ENCODE data around the gene AGMO. TPM values are rescaled to one million over a fixed set of nuclear protein-coding genes. Genes with fewer than 3 reads are reported as not detected.

The AGMO gene
- polyA plus RNA-seq, 2 of the 4 experiments (the other 2 are of a cell fraction): 2.6 to 7.9 TPM

DNA sequence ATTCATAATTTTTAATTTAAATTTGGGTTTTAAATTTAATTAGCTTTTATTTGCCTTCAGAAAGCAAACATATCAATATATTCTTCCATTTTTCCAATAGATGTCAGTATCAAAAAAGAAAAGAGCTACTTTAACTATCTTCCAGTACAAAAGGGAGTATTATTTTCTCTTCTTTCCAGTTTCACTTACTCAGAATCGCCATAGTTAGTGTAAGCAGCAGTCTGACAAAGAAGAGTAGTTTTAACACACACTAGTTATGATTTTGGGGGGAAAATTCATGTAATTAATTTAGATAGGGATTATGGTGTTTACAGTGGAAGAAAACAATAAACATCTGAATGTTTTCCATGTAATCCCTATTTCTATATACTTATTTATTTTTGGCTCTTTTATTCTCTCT lies 386.7 kb downstream of the AGMO start:
- ChIA-PET POLR2A (no interaction called here), CTCF (no interaction called here)
- no peak overlapping the region for H3K27ac ChIP-seq
- no peak for DNase-seq (ENCODE audit: low read depth in 1 of 2, low spot score in 1 of 2)
- 2% methylated on average over 1 of the region's 1 CpG for WGBS (ENCODE audit: missing lambda C conversion rate)
- H3K4me3 ChIP-seq: no peak overlapping the region
- no peaks in the 10 kb centered on the region for H3K9me3 ChIP-seq
- TF ChIP-seq HOXB5 (CRISPR knock-in tag; IDR thresholded peaks at IDR 0.05) (no peak), PHF8 (IDR thresholded peaks at IDR 0.05; ENCODE audit: borderline replicate concordance, low read depth) (no peak), BHLHE40 (IDR thresholded peaks at IDR 0.05; ENCODE audit: low read depth, low read length) (no peak), TP53 (CRISPR knock-in tag; IDR thresholded peaks at IDR 0.05) (no peak), RCOR1 (IDR thresholded peaks at IDR 0.05; ENCODE audit: low read depth, low read length) (no peak), MAFK (IDR thresholded peaks at IDR 0.05; ENCODE audit: partially characterized antibody) (no peak), KDM1A (IDR thresholded peaks at IDR 0.05; ENCODE audit: low read depth) (no peak), JUN (IDR thresholded peaks at IDR 0.05) (no peak), CBX8 (IDR thresholded peaks at IDR 0.05) (no peak), FOSL2 (IDR thresholded peaks at IDR 0.05) (no peak), FOSL2 (CRISPR knock-in tag; IDR thresholded peaks at IDR 0.05) (no peak)
- TF ChIP-seq, protein P1, sequence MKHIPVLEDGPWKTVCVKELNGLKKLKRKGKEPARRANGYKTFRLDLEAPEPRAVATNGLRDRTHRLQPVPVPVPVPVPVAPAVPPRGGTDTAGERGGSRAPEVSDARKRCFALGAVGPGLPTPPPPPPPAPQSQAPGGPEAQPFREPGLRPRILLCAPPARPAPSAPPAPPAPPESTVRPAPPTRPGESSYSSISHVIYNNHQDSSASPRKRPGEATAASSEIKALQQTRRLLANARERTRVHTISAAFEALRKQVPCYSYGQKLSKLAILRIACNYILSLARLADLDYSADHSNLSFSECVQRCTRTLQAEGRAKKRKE (CRISPR knock-in tag; IDR thresholded peaks at IDR 0.05; ENCODE audit: low read depth): no peak
- TF ChIP-seq, protein P2, sequence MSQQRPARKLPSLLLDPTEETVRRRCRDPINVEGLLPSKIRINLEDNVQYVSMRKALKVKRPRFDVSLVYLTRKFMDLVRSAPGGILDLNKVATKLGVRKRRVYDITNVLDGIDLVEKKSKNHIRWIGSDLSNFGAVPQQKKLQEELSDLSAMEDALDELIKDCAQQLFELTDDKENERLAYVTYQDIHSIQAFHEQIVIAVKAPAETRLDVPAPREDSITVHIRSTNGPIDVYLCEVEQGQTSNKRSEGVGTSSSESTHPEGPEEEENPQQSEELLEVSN (IDR thresholded peaks at IDR 0.05; ENCODE audit: borderline replicate concordance, low read depth): no peak
- TF ChIP-seq, protein P3, sequence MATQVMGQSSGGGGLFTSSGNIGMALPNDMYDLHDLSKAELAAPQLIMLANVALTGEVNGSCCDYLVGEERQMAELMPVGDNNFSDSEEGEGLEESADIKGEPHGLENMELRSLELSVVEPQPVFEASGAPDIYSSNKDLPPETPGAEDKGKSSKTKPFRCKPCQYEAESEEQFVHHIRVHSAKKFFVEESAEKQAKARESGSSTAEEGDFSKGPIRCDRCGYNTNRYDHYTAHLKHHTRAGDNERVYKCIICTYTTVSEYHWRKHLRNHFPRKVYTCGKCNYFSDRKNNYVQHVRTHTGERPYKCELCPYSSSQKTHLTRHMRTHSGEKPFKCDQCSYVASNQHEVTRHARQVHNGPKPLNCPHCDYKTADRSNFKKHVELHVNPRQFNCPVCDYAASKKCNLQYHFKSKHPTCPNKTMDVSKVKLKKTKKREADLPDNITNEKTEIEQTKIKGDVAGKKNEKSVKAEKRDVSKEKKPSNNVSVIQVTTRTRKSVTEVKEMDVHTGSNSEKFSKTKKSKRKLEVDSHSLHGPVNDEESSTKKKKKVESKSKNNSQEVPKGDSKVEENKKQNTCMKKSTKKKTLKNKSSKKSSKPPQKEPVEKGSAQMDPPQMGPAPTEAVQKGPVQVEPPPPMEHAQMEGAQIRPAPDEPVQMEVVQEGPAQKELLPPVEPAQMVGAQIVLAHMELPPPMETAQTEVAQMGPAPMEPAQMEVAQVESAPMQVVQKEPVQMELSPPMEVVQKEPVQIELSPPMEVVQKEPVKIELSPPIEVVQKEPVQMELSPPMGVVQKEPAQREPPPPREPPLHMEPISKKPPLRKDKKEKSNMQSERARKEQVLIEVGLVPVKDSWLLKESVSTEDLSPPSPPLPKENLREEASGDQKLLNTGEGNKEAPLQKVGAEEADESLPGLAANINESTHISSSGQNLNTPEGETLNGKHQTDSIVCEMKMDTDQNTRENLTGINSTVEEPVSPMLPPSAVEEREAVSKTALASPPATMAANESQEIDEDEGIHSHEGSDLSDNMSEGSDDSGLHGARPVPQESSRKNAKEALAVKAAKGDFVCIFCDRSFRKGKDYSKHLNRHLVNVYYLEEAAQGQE (IDR thresholded peaks at IDR 0.05): no peak
- TF ChIP-seq, protein P4, sequence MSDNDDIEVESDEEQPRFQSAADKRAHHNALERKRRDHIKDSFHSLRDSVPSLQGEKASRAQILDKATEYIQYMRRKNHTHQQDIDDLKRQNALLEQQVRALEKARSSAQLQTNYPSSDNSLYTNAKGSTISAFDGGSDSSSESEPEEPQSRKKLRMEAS (IDR thresholded peaks at IDR 0.05): no peak
- H3K4me1 ChIP-seq: no peaks in the 10 kb centered on the region
- no peak overlapping the region for H3K4me2 ChIP-seq
- no peak for ATAC-seq
- FAIRE-seq: no peak

DNA sequence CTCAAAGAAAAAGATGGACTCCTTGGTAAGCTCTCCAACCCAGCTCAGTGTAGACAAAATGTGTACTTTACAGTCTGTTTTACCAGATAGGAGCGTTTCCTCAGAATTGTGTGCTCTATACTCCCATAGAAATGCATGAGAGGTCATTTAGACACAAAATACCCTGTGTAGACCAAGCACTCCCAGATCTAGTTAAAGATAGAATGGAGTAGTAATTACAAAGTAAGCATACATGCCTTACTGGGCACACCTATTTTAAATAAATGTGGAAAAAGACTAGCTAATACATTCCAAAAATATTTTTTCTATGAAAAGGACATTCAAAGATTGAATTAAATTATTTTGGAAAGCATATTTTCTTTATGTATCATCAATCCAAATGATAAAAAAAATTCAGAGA lies 387.3 kb downstream of the AGMO start:
- H3K9me3 ChIP-seq: no peaks in the 10 kb centered on the region
- H3K4me1 ChIP-seq: no peaks in the 10 kb centered on the region
- FAIRE-seq (no peak), ATAC-seq (no peak), DNase-seq (ENCODE audit: low read depth in 1 of 2, low spot score in 1 of 2) (no peak)
- no peak for TF ChIP-seq ZNF302 (CRISPR knock-in tag; IDR thresholded peaks at IDR 0.05)
- TF ChIP-seq MYC (IDR thresholded peaks at IDR 0.05; ENCODE audit: borderline replicate concordance, low read length): no peak
- no peak for TF ChIP-seq CBX2 (IDR thresholded peaks at IDR 0.05; ENCODE audit: borderline replicate concordance, low read depth)
- no peak for TF ChIP-seq FOXS1 (CRISPR knock-in tag; IDR thresholded peaks at IDR 0.05)
- no peak for TF ChIP-seq TFCP2L1 (CRISPR knock-in tag; IDR thresholded peaks at IDR 0.05)
- TF ChIP-seq, protein P5, sequence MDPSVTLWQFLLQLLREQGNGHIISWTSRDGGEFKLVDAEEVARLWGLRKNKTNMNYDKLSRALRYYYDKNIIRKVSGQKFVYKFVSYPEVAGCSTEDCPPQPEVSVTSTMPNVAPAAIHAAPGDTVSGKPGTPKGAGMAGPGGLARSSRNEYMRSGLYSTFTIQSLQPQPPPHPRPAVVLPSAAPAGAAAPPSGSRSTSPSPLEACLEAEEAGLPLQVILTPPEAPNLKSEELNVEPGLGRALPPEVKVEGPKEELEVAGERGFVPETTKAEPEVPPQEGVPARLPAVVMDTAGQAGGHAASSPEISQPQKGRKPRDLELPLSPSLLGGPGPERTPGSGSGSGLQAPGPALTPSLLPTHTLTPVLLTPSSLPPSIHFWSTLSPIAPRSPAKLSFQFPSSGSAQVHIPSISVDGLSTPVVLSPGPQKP (IDR thresholded peaks at IDR 0.05; ENCODE audit: low read depth, low read length): no peak
- no peak for TF ChIP-seq FOSL2 (IDR thresholded peaks at IDR 0.05)
- no peak for TF ChIP-seq FOSL2 (CRISPR knock-in tag; IDR thresholded peaks at IDR 0.05)
- TF ChIP-seq HOXB13 (CRISPR knock-in tag; IDR thresholded peaks at IDR 0.05; ENCODE audit: low read depth): no peak
- TF ChIP-seq SMC3 (IDR thresholded peaks at IDR 0.05): no peak
- TF ChIP-seq RARB (CRISPR knock-in tag; IDR thresholded peaks at IDR 0.05): no peak
- TF ChIP-seq HOXA7 (CRISPR knock-in tag; IDR thresholded peaks at IDR 0.05): no peak
- TF ChIP-seq, protein P6, sequence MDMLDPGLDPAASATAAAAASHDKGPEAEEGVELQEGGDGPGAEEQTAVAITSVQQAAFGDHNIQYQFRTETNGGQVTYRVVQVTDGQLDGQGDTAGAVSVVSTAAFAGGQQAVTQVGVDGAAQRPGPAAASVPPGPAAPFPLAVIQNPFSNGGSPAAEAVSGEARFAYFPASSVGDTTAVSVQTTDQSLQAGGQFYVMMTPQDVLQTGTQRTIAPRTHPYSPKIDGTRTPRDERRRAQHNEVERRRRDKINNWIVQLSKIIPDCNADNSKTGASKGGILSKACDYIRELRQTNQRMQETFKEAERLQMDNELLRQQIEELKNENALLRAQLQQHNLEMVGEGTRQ (IDR thresholded peaks at IDR 0.05): no peak
- TF ChIP-seq NR3C1 (IDR thresholded peaks at IDR 0.05): no peak
- TF ChIP-seq, protein P7, sequence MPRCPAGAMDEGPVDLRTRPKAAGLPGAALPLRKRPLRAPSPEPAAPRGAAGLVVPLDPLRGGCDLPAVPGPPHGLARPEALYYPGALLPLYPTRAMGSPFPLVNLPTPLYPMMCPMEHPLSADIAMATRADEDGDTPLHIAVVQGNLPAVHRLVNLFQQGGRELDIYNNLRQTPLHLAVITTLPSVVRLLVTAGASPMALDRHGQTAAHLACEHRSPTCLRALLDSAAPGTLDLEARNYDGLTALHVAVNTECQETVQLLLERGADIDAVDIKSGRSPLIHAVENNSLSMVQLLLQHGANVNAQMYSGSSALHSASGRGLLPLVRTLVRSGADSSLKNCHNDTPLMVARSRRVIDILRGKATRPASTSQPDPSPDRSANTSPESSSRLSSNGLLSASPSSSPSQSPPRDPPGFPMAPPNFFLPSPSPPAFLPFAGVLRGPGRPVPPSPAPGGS (IDR thresholded peaks at IDR 0.05): no peak
- TF ChIP-seq TP53 (CRISPR knock-in tag; IDR thresholded peaks at IDR 0.05): no peak
- no peak for TF ChIP-seq POLR2AphosphoS2 (conservative IDR thresholded peaks at IDR 0.05; ENCODE audit: low read length)
- TF ChIP-seq RNF2 (IDR thresholded peaks at IDR 0.05; ENCODE audit: borderline replicate concordance, low read depth): no peak
- ChIA-PET POLR2A (no interaction called here), CTCF (no interaction called here)
- H3K27ac ChIP-seq: no peak overlapping the region
- WGBS (ENCODE audit: missing lambda C conversion rate): 10% methylated on average over 1 of the region's 1 CpG
- H3K4me2 ChIP-seq: no peak overlapping the region
- no peak overlapping the region for H3K4me3 ChIP-seq
